Thoracic aorta (tissue), 2 donors: ENCODE measurements around the gene MT1HL1. TPM values are rescaled to one million over a fixed set of nuclear protein-coding genes. Genes with fewer than 3 reads are reported as not detected.

ENCODE experiments used
- ATAC-seq: fragments of 150-250 bp; one replicate; pipeline ENCODE4 v1.8.0; 2017; ENCODE audit warnings: low read depth; ENCODE audit not compliant: insufficient number of reproducible peaks, low FRiP score
- DNase-seq: peaks from one replicate; pipeline ENCODE4 v3.0.0-alpha.2; 2020; ENCODE audit warnings: low spot score
- H3K27ac ChIP-seq, 2 donors: fragments of 200-600 bp; sonication (generic); 1 replicate in 1 of 2; 2 replicates in 1 of 2; pipeline ENCODE4 v1.5.1; 2016; ENCODE audit warnings: mild to moderate bottlenecking in 2 of 2, moderate library complexity in 2 of 2
- H3K27me3 ChIP-seq: fragments of 200-600 bp; sonication (generic); replicated peaks from 2 replicates; pipeline ENCODE4 v1.6.0; 2016; ENCODE audit warnings: mild to moderate bottlenecking; ENCODE audit not compliant: insufficient read depth
- H3K36me3 ChIP-seq: fragments of 200-600 bp; sonication (generic); one replicate; pipeline ENCODE4 v1.5.1; 2016
- H3K4me1 ChIP-seq, 2 donors: fragments of 200-600 bp; sonication (generic); 1 replicate in 1 of 2; 2 replicates in 1 of 2; pipeline versions ENCODE4 v1.5.1 to v1.6.0; 2016; ENCODE audit warnings: low read depth in 2 of 2, mild to moderate bottlenecking in 1 of 2; ENCODE audit not compliant: control insufficient read depth in 1 of 2
- H3K4me3 ChIP-seq: fragments of 200-600 bp; sonication (generic); 2 replicates; pipeline ENCODE4 v1.5.1; 2016; ENCODE audit warnings: mild to moderate bottlenecking
- H3K9me3 ChIP-seq: fragments of 200-600 bp; sonication (generic); 2 replicates; pipeline ENCODE4 v1.5.1; 2016
- CTCF ChIP-seq: fragments of 200-600 bp; sonication (generic); IDR thresholded peaks from one replicate; pipeline ENCODE4 v1.5.1; 2019; ENCODE audit warnings: antibody characterized with exemption
- total RNA-seq, 2 donors: library from RNA; depleted of rRNA; stranded (reverse); fragments of >200 nt; gene quantifications; one replicate each; pipeline versions ENCODE4 v1.1.0 to v1.2.3, GENCODE V29; 2016

Gene MT1HL1
- total RNA-seq, 2 donors from 2014 or later, result not detected

DNA sequence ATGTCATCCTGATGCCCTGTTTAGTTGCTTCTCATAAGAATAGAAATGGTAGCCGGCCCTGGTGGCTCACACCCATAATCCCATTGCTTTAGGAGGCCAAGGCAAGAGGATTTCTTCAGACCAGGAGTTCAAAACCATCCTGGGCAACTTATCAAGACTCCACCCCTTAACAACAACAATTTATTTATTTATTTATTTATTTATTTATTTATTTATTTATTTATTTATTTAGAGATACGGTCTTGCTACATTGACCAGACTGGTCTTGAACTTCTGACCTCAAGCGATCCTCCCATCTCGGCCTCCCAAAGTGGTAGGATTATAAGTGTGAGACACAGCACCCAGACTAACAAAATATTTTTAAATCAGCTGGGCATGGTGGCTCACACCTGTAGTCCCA, 4.0 kb downstream of the MT1HL1 start:
- Histone ChIP-seq H3K36me3 (no peaks in the 10 kb centered on the region), H3K27ac (no peak overlapping the region), H3K4me3 (no peak overlapping the region), H3K9me3 (no peaks in the 10 kb centered on the region), H3K27me3 (no peaks in the 10 kb centered on the region), H3K4me1 (peaks cover 3 to 17% of the 10 kb centered on the region in 2 donors)
- no peak for DNase-seq
- TF ChIP-seq CTCF, result no peak
- no peak for ATAC-seq

- Histone ChIP-seq H3K9me3 (no peaks in the 10 kb centered on the region), H3K4me1 (peaks cover 3 to 22% of the 10 kb centered on the region in 2 donors), H3K27me3 (no peaks in the 10 kb centered on the region), H3K36me3 (no peaks in the 10 kb centered on the region), H3K27ac (peak overlapping the region; percentile 64 to 80), H3K4me3 (no peak overlapping the region)
- DNase-seq (no peak), ATAC-seq (no peak)
- no peak for TF ChIP-seq CTCF
These were observed 5.7 kb downstream of the MT1HL1 start for GRCh38 chr1:236998546-236998945.

GRCh38 chr1:236997882-236998281, 6.4 kb downstream of the MT1HL1 start:
- Histone ChIP-seq H3K27me3 (no peaks in the 10 kb centered on the region), H3K27ac (peak overlapping the region; percentile 64 to 80), H3K4me3 (no peak overlapping the region), H3K36me3 (no peaks in the 10 kb centered on the region), H3K4me1 (peaks cover 3 to 22% of the 10 kb centered on the region in 2 donors), H3K9me3 (no peaks in the 10 kb centered on the region)
- no peak for DNase-seq
- ATAC-seq, result peak; percentile 83
- TF ChIP-seq CTCF, result no peak

GRCh38 chr1:236997361-236997760, 6.9 kb downstream of the MT1HL1 start:
- no peak for DNase-seq

GRCh38 chr1:236994450-236994849, 9.8 kb downstream of the MT1HL1 start:
- no peaks in the 10 kb centered on the region for H3K27me3 ChIP-seq
- TF ChIP-seq CTCF, result no peak
- H3K27ac ChIP-seq, result no peak overlapping the region
- peaks cover 9% of the 10 kb centered on the region for H3K9me3 ChIP-seq
- no peaks in the 10 kb centered on the region for H3K36me3 ChIP-seq
- no peak for ATAC-seq
- H3K4me1 ChIP-seq, result peaks cover 3 to 22% of the 10 kb centered on the region in 2 donors
- no peak for DNase-seq
- H3K4me3 ChIP-seq, result no peak overlapping the region

More at GRCh38 chr1:236997361-236997760, 6.9 kb downstream of the MT1HL1 start:
- H3K9me3 ChIP-seq, result no peaks in the 10 kb centered on the region
- no peaks in the 10 kb centered on the region for H3K27me3 ChIP-seq
- peak overlapping the region; percentile 64 to 80 for H3K27ac ChIP-seq
- peaks cover 3 to 22% of the 10 kb centered on the region in 2 donors for H3K4me1 ChIP-seq
- no peaks in the 10 kb centered on the region for H3K36me3 ChIP-seq
- ATAC-seq, result no peak
- no peak for TF ChIP-seq CTCF
- no peak overlapping the region for H3K4me3 ChIP-seq
